ENCODE data around the gene MFSD6. TPM values are rescaled to one million over a fixed set of nuclear protein-coding genes. Genes with fewer than 3 reads are reported as not detected.

The MFSD6 gene
- total and polyA plus RNA-seq, 2 donors from 2014 or later, result 12.3 to 33.9 TPM

GRCh38 chr2:190446750-190447516 lies 38.8 kb downstream of the MFSD6 start:
- TF ChIP-seq CTCF (IDR thresholded peaks at IDR 0.05; ENCODE audit: borderline replicate concordance, extremely low read depth, insufficient read depth), result no peak
- FAIRE-seq (no peak), DNase-seq (no peak)
- H3K9me3 ChIP-seq (ENCODE audit: control insufficient read depth in 2 of 3, insufficient read depth in 1 of 3, low read length in 3 of 3), result no peaks in the 10 kb centered on the region
- intact Hi-C loops (cut with DNase I), result no loop called here
- H3K4me1 ChIP-seq (ENCODE audit: control insufficient read depth in 2 of 3, insufficient read depth in 2 of 3, low read depth in 1 of 3, low read length in 3 of 3), result no peaks in the 10 kb centered on the region
- no peaks in the 10 kb centered on the region for H3K27me3 ChIP-seq (ENCODE audit: control insufficient read depth, insufficient read depth, low read length)
- no peaks in the 10 kb centered on the region for H3K36me3 ChIP-seq (ENCODE audit: control insufficient read depth in 2 of 3, insufficient read depth in 3 of 3, low read length in 3 of 3)
- no peak overlapping the region for H3K9ac ChIP-seq (ENCODE audit: low read length in 3 of 3)
- no peak overlapping the region for H3K27ac ChIP-seq (ENCODE audit: low read depth in 2 of 2, low read length in 2 of 2)
- no peak overlapping the region for H3K4me3 ChIP-seq (ENCODE audit: low read length in 3 of 3)

GRCh38 chr2:190447766-190448165 lies 39.6 kb downstream of the MFSD6 start:
- Histone ChIP-seq H3K27me3 (ENCODE audit: control insufficient read depth, insufficient read depth, low read length) (no peaks in the 10 kb centered on the region), H3K27ac (ENCODE audit: low read depth in 2 of 2, low read length in 2 of 2) (no peak overlapping the region), H3K9ac (ENCODE audit: low read length in 3 of 3) (no peak overlapping the region), H3K4me1 (ENCODE audit: control insufficient read depth in 2 of 3, insufficient read depth in 2 of 3, low read depth in 1 of 3, low read length in 3 of 3) (no peaks in the 10 kb centered on the region), H3K4me3 (ENCODE audit: low read length in 3 of 3) (no peak overlapping the region), H3K9me3 (ENCODE audit: control insufficient read depth in 2 of 3, insufficient read depth in 1 of 3, low read length in 3 of 3) (no peaks in the 10 kb centered on the region), H3K36me3 (ENCODE audit: control insufficient read depth in 2 of 3, insufficient read depth in 3 of 3, low read length in 3 of 3) (no peaks in the 10 kb centered on the region)
- FAIRE-seq (no peak), DNase-seq (no peak)
- intact Hi-C loops (cut with DNase I), result no loop called here
- no peak for TF ChIP-seq CTCF (IDR thresholded peaks at IDR 0.05; ENCODE audit: borderline replicate concordance, extremely low read depth, insufficient read depth)

DNA sequence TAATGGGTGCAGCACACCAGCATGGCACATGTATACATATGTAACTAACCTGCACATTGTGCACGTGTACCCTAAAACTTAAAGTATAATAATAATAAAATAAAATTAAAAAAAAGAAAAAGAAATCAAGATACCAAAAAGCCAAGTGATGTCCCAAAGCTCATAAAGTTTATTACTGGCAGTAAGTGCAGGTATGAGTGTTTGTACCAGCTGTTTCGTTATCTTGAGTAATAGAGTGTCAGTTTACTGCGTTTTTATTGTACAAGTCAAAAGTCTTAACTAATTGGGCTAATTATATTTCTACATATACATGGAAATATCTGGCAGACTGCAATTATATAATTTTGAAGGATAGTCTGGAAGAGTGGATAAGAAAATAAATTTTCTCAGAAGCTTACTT lies 41.8 kb downstream of the MFSD6 start:
- DNase-seq (no peak), FAIRE-seq (no peak)
- no peak overlapping the region for H3K4me3 ChIP-seq (ENCODE audit: low read length in 3 of 3)
- no peak for TF ChIP-seq CTCF (IDR thresholded peaks at IDR 0.05; ENCODE audit: borderline replicate concordance, extremely low read depth, insufficient read depth)
- no peaks in the 10 kb centered on the region for H3K9me3 ChIP-seq (ENCODE audit: control insufficient read depth in 2 of 3, insufficient read depth in 1 of 3, low read length in 3 of 3)
- H3K36me3 ChIP-seq (ENCODE audit: control insufficient read depth in 2 of 3, insufficient read depth in 3 of 3, low read length in 3 of 3), result no peaks in the 10 kb centered on the region
- H3K27ac ChIP-seq (ENCODE audit: low read depth in 2 of 2, low read length in 2 of 2), result no peak overlapping the region
- H3K27me3 ChIP-seq (ENCODE audit: control insufficient read depth, insufficient read depth, low read length), result no peaks in the 10 kb centered on the region
- H3K9ac ChIP-seq (ENCODE audit: low read length in 3 of 3), result no peak overlapping the region
- H3K4me1 ChIP-seq (ENCODE audit: control insufficient read depth in 2 of 3, insufficient read depth in 2 of 3, low read depth in 1 of 3, low read length in 3 of 3), result no peaks in the 10 kb centered on the region
- intact Hi-C loops (cut with DNase I), result no loop called here
